RPMI8226 (cell line): ENCODE data around the gene IFNA7.
A peak's percentile ranks its signal among the peaks of the same experiment; 100 is the strongest.
"Not testable (repeated sequence)": the region's sequence is repeated elsewhere in the genome, so short reads cannot be mapped to it uniquely, and the experiment has no call there.

Experiments
- DNase-seq: peaks from one replicate; pipeline ENCODE4 v3.0.0-alpha.2; 2015

The IFNA7 gene

DNA sequence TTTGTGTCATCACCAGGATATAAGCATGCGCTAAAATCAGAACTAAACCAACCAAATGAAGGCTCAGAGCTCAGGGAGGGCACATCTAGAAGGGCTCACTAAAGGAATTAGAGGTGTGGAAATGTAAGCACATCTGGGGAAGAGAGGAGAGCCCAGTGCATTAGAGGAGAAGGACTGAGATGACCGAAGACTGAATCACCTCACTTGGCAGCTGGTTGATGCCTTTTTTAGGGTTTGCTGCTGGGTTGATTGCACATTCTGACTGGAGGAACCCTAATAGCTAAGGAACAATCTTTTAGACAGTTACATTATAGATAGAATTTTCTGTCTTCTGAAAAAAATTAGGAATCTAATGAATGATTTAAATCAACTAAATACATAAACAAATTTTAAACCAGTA, 27.3 kb downstream of the IFNA7 start:
- DNase-seq, result no peak

- DNase-seq, result no peak
These were observed 29.8 kb downstream of the IFNA7 start for GRCh38 chr9:21172156-21172555.

- no peak for DNase-seq
These were observed 30.7 kb downstream of the IFNA7 start for GRCh38 chr9:21171351-21171750.

- not testable (repeated sequence) for DNase-seq
These were observed 35.4 kb downstream of the IFNA7 start, which contains the start of gene IFNA21 for GRCh38 chr9:21166560-21166959. Gene IFNA21 (minus strand): TSS chr9:21166660. CDS start chr9:21166612, 48 bp downstream.

DNA sequence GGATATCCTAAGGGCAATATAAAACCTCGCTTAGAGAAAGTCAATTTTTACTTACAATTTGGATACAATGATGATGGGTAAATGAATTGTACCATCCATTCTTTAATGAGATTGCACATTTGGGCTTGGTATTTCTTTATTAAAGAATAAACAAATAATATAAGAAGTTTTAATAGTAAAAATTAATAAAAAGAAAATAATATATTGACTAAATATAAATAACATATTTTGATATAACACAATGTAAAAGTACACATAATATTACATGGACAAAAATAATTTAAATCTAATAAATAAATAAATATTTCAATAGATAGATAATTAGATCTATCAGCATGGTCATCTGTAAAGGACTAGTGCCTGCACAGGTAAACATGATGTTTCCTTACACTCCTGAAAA, 36.5 kb downstream of the IFNA7 start:
- no peak for DNase-seq

DNA sequence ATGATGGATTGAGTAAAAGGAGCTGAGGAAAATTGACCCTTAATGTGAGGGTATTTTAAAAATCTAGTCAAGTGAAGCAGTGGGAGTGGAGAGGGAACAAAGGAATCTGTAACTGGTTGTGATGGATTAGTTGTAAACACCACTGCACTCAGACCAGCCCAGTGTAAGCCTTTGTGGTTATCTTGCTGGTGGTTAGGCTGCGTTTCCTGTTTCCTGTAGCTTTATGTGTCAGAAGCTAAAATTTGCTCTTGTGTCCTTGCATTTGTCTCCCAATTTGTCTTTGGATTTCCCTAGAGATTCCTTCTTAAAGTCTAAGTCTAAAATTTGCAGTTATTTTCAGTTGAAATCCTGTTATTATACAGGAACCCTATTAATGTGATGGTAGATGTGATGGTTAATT, 41.8 kb downstream of the IFNA7 start:
- DNase-seq, result no peak

- no peak for DNase-seq
These were observed 46.5 kb downstream of the IFNA7 start for GRCh38 chr9:21155501-21155900.

GRCh38 chr9:21154018-21154608, 47.9 kb downstream of the IFNA7 start:
- peak; percentile 4 for DNase-seq

GRCh38 chr9:21153336-21154017, 48.5 kb downstream of the IFNA7 start:
- DNase-seq, result no peak
